ENCODE measurements around the gene XK. TPM values are rescaled to one million over a fixed set of nuclear protein-coding genes. Genes with fewer than 3 reads are reported as not detected.

The XK gene
- total RNA-seq, 1 donor from 2014 or later: 1.3 TPM

DNA sequence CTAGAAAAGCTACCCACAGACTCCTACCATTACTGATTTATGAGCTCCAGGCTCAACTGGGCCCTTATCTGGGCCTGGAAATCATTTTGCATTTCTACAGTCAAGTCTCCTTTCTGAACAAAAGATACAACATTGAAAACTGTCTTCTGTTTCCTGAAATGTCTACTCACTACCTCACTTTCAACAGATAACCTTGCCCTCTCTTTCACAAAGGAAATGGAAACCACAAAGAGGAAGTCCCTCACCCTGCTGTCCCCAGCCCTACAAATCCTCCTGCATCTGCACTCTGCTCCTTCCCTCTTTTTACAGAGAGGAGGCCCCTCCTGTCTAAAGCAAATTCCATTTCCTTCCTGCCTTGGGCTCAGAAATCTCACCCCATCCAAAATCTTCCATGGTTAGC, 69.4 kb downstream of the XK start:
- H3K4me3 Mint-ChIP-seq: no peak overlapping the region
- Histone ChIP-seq H4K20me1 (ENCODE audit: low read depth) (no peaks in the 10 kb centered on the region), H3K27ac (no peak overlapping the region), H2AFZ (replicated peaks) (no peak overlapping the region), H3K4me2 (no peak overlapping the region), H3F3A (ENCODE audit: low read depth) (no peaks in the 10 kb centered on the region), H3K27me3 (no peaks in the 10 kb centered on the region), H3K79me2 (ENCODE audit: low read depth) (no peaks in the 10 kb centered on the region), H3K36me3 (no peaks in the 10 kb centered on the region), H3K9me3 (ENCODE audit: low read depth) (peaks cover 6% of the 10 kb centered on the region), H3K4me1 (no peaks in the 10 kb centered on the region), H3K4me3 (no peak overlapping the region), H3K9ac (no peak overlapping the region)
- H3K36me3 Mint-ChIP-seq: no peaks in the 10 kb centered on the region
- no peak for DNase-seq (ENCODE audit: low spot score)
- TF ChIP-seq EZH2 (IDR thresholded peaks at IDR 0.05) (no peak), EZH2phosphoT487 (IDR thresholded peaks at IDR 0.05) (no peak)
- TF ChIP-seq, protein P1, sequence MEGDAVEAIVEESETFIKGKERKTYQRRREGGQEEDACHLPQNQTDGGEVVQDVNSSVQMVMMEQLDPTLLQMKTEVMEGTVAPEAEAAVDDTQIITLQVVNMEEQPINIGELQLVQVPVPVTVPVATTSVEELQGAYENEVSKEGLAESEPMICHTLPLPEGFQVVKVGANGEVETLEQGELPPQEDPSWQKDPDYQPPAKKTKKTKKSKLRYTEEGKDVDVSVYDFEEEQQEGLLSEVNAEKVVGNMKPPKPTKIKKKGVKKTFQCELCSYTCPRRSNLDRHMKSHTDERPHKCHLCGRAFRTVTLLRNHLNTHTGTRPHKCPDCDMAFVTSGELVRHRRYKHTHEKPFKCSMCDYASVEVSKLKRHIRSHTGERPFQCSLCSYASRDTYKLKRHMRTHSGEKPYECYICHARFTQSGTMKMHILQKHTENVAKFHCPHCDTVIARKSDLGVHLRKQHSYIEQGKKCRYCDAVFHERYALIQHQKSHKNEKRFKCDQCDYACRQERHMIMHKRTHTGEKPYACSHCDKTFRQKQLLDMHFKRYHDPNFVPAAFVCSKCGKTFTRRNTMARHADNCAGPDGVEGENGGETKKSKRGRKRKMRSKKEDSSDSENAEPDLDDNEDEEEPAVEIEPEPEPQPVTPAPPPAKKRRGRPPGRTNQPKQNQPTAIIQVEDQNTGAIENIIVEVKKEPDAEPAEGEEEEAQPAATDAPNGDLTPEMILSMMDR (IDR thresholded peaks at IDR 0.05): no peak
- no peak overlapping the region for H3K27ac Mint-ChIP-seq
- no peaks in the 10 kb centered on the region for H3K9me3 Mint-ChIP-seq
- no peaks in the 10 kb centered on the region for H3K4me1 Mint-ChIP-seq
- no peaks in the 10 kb centered on the region for H3K27me3 Mint-ChIP-seq (ENCODE audit: insufficient read depth, low read depth)

DNA sequence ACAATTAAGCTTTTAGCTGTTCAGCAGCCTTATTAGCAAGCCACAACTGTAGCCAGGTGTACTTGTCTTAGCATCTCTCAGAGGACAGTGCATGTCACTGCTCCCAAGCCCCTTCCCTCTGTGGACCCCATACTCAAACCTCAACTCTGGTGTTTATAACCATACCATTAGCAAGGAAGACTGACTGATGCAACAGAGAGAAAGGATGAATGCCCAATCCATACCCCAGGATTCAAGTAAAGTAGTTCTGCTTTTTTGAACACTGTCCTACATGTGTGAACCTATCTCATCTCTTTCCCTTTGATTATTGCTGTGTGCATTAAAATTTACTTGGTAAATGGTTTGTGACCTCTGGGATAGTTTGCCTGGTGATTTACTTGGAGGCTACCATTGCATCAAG, 71.5 kb downstream of the XK start:
- Histone ChIP-seq H3K27ac (no peak overlapping the region), H3K4me2 (no peak overlapping the region), H3F3A (ENCODE audit: low read depth) (no peaks in the 10 kb centered on the region), H4K20me1 (ENCODE audit: low read depth) (no peaks in the 10 kb centered on the region), H3K79me2 (ENCODE audit: low read depth) (no peaks in the 10 kb centered on the region), H2AFZ (replicated peaks) (no peak overlapping the region), H3K36me3 (no peaks in the 10 kb centered on the region), H3K9ac (no peak overlapping the region), H3K9me3 (ENCODE audit: low read depth) (peaks cover 6% of the 10 kb centered on the region), H3K27me3 (no peaks in the 10 kb centered on the region), H3K4me3 (no peak overlapping the region), H3K4me1 (no peaks in the 10 kb centered on the region)
- Mint-ChIP-seq H3K27me3 (ENCODE audit: insufficient read depth, low read depth) (no peaks in the 10 kb centered on the region), H3K4me3 (no peak overlapping the region), H3K9me3 (no peaks in the 10 kb centered on the region), H3K36me3 (no peaks in the 10 kb centered on the region), H3K4me1 (no peaks in the 10 kb centered on the region), H3K27ac (no peak overlapping the region)
- DNase-seq (ENCODE audit: low spot score): no peak
- TF ChIP-seq EZH2 (IDR thresholded peaks at IDR 0.05) (no peak), EZH2phosphoT487 (IDR thresholded peaks at IDR 0.05) (no peak)
- TF ChIP-seq, protein P1 (IDR thresholded peaks at IDR 0.05): no peak

DNA sequence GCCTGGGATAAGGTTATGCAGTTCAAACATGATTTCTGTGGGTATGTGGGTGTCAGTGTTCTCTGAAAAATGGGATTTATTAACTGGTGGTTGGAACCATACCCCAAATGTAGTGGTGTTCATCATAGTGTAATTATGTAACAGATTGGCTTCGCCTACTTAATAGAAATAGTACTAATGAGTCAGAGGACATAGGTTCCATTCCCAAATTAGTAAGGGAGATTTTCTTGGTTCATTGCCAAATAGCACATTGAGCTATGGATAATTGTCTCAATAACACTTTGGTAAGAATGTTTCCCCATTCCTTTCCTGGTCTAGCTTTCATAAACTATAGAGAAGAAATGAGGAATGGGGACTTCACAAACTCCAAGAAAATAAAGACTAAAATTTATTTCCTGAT, 73.8 kb downstream of the XK start:
- H2AFZ ChIP-seq (replicated peaks): no peak overlapping the region
- no peak overlapping the region for H3K4me3 Mint-ChIP-seq
- H3K9me3 ChIP-seq (ENCODE audit: low read depth): no peaks in the 10 kb centered on the region
- no peaks in the 10 kb centered on the region for H3K4me1 ChIP-seq
- H3K79me2 ChIP-seq (ENCODE audit: low read depth): no peaks in the 10 kb centered on the region
- no peak overlapping the region for H3K27ac Mint-ChIP-seq
- H3K4me1 Mint-ChIP-seq: no peaks in the 10 kb centered on the region
- H3K4me3 ChIP-seq: no peak overlapping the region
- H3K9me3 Mint-ChIP-seq: no peaks in the 10 kb centered on the region
- no peak overlapping the region for H3K27ac ChIP-seq
- no peak for DNase-seq (ENCODE audit: low spot score)
- no peaks in the 10 kb centered on the region for H3K27me3 ChIP-seq
- no peaks in the 10 kb centered on the region for H3K36me3 ChIP-seq
- no peaks in the 10 kb centered on the region for H3K36me3 Mint-ChIP-seq
- no peaks in the 10 kb centered on the region for H3K27me3 Mint-ChIP-seq (ENCODE audit: insufficient read depth, low read depth)
- no peaks in the 10 kb centered on the region for H3F3A ChIP-seq (ENCODE audit: low read depth)
- H4K20me1 ChIP-seq (ENCODE audit: low read depth): no peaks in the 10 kb centered on the region
- H3K9ac ChIP-seq: no peak overlapping the region
- H3K4me2 ChIP-seq: no peak overlapping the region
- TF ChIP-seq EZH2phosphoT487 (IDR thresholded peaks at IDR 0.05) (no peak), EZH2 (IDR thresholded peaks at IDR 0.05) (no peak)

DNA sequence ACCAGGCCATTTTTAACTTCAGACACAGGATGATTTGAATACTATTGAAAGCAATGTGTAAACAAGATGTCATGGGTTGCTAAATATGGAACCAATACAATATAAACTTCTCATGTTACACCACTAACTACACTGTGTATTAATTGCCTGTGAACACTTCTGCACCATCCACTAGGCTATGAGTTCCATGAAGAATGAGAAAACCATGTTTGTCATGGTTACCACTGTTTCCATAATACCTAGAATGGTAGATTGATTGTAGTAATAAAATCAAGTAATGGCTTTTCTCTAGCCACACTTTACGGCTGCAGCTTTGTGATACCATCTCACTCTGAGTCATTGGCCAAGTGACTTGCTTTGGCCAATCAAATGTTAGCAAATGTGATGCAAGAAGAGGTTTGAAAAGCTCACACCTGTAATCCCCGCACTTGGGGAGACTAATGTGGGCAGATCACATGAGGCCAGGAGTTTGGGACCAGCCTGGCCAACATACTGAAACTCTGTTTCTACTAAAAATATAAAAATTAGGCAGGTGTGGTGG, 74.4 kb downstream of the XK start:
- Histone ChIP-seq H3F3A (ENCODE audit: low read depth) (no peaks in the 10 kb centered on the region), H3K9ac (no peak overlapping the region), H2AFZ (replicated peaks) (no peak overlapping the region), H3K36me3 (no peaks in the 10 kb centered on the region), H3K4me2 (no peak overlapping the region), H3K9me3 (ENCODE audit: low read depth) (no peaks in the 10 kb centered on the region), H4K20me1 (ENCODE audit: low read depth) (no peaks in the 10 kb centered on the region), H3K27ac (no peak overlapping the region), H3K27me3 (no peaks in the 10 kb centered on the region), H3K79me2 (ENCODE audit: low read depth) (no peaks in the 10 kb centered on the region), H3K4me3 (no peak overlapping the region), H3K4me1 (no peaks in the 10 kb centered on the region)
- DNase-seq (ENCODE audit: low spot score): no peak
- Mint-ChIP-seq H3K27me3 (ENCODE audit: insufficient read depth, low read depth) (no peaks in the 10 kb centered on the region), H3K4me1 (no peaks in the 10 kb centered on the region), H3K36me3 (no peaks in the 10 kb centered on the region), H3K9me3 (no peaks in the 10 kb centered on the region), H3K4me3 (no peak overlapping the region), H3K27ac (no peak overlapping the region)
- TF ChIP-seq, protein P1 (IDR thresholded peaks at IDR 0.05): no peak
- TF ChIP-seq EZH2 (IDR thresholded peaks at IDR 0.05) (no peak), EZH2phosphoT487 (IDR thresholded peaks at IDR 0.05) (no peak)

Measured in neural progenitor cell (in vitro differentiated cells).